GM12872 (cell line): Measurements from ENCODE around the gene RIT1.

ENCODE experiments used
- CTCF ChIP-seq: IDR thresholded peaks from 3 replicates; pipeline ENCODE4 v1.5.1; 2011; ENCODE audit warnings: low read depth, mild to moderate bottlenecking, low read length, moderate library complexity; ENCODE audit not compliant: insufficient read depth

RIT1 gene

DNA sequence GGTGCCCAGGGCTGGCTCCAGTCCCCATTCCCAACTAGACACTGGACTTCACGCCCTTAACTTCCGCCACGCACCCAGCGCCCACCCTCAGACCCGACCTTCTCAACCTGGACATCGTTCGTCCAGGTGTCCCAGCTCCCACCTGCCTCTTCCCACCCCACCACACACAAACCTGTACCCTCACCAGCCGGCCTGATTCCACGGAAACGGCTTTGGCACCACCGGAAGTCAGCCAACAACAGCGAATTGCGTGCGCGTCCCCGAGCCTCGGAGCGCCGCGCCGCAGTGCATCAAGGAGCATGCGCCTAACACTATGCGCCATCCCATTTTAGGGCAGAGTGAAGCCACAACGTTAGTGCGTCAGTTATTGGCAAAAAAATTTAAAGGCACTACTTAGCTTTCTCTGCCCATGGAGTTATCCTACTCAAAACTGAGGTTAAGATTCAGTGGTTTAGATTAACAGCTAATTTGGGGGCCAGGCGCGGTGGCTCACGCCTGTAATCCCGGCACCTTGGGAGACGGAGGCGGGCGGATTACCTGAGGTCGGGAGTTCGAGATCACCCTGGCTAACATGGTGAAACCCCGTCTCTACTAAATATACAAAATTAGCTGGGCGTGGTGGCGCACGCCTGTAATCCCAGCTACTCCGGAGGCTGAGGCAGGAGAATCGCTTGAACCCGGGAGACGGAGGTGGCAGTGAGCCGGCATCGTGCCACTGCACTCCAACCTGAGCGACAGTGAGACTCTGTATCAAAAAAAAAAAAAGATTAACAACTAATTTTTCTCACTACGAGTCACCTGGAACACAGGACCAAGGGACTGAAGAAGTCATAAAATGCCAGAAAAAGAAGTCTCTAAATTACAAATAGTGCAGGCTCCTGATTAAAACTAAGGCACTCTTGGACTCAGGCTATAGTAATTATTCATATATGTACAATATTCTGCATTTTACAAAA lies 53.9 kb downstream of the RIT1 start, which contains the start of gene GON4L:
TSS of gene GON4L (minus strand) at position 240 of the 956 bp plus-strand sequence. CDS start 3,434 bp downstream, outside the sequence.
- TF ChIP-seq CTCF: no peak

- no peak for TF ChIP-seq CTCF
Measured at GRCh38 chr1:155856257-155856974, 54.7 kb downstream of the RIT1 start.

DNA sequence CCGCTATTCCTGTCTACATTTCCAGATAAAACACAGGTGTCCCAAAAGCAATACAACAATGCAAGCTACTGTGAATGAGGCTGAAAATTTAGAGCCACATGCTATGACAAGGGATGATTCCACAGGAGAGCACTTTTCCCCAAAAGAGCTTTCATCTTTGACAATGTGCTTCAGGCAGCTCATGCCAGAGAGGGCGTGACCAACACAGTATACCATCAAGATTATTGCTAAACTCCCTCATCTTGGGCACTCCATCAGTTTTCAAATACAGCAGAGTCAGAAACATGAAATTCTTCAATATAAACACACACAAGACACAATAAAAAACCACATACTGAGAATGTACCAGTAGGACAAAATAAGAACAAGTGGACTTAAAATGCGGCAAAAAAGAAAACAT lies 60.8 kb downstream of the RIT1 start:
- TF ChIP-seq CTCF: no peak

DNA sequence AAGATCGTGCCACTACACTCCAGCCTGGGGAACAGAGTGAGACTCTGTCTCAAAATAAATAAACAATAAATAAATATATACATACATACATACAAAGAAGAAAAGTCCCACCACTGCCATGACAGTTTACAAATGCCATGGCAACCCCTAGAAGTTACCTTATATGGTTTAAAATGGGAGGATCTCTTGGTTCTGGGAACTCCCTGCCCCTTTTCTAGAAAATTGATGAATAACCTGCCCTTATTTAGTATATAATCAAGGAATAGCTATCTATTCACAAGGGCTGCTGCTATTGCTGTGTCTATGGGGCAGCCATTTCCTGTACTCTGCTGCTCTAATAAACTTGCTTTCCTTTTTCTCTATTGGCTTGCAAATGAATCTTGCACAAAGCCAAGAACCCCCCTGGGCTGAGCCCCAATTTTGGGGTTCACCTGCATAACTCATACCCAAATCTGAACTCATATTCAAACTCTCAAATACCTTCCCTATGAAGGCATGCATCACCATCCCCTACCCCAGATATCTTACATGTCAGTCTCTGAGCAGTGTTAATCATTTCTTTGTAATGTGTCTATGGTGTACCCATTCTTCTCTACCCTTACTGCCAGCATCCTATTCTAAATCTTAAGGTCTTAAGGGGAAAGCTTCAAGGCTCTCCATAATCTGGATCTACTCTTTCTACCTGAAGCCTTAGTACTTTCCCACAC lies 63.2 kb downstream of the RIT1 start:
- no peak for TF ChIP-seq CTCF
